IMR-90 (cell line): ENCODE measurements around the gene DUS2. TPM values are rescaled to one million over a fixed set of nuclear protein-coding genes. Genes with fewer than 3 reads are reported as not detected.

Experiments
- ATAC-seq: fragments of 200-7000 bp; cut with Tn5 transposase; 2 replicates; pipeline ENCODE4 v1.9.1; 2020; ENCODE audit warnings: low read depth, mild to moderate bottlenecking, moderate library complexity
- BruUV-seq: library from RNA; stranded (reverse); fragments of 400-500 nt; replicated peaks from 2 replicates; lab custom pipeline; 2021; lab: Mats Ljungman, UMichigan
- CTCF ChIA-PET: fragments of 300-600 bp; formaldehyde crosslinking; extraction: SDS; loops from one replicate; lab custom pipeline; 2021; ENCODE audit warnings: antibody characterized with exemption; lab: Yijun Ruan, JAX
- POLR2A ChIA-PET: fragments of 300-600 bp; sonication (Branson Sonifier 250); formaldehyde crosslinking; loops from one replicate; lab custom pipeline; 2022; ENCODE audit warnings: antibody characterized with exemption; ENCODE audit not compliant: unreplicated experiment; lab: Charles Lee
- DNase-seq: peaks from one replicate; pipeline ENCODE4 v3.0.0; 2013
- H2AFZ ChIP-seq: replicated peaks from 2 replicates; pipeline ENCODE3; 2013; ENCODE audit warnings: low read length, mild to moderate bottlenecking; ENCODE audit not compliant: poor library complexity
- H2AK5ac ChIP-seq: 2 replicates; pipeline ENCODE4 v1.6.1; 2013; ENCODE audit warnings: low read depth, low read length, inconsistent platforms
- H2AK9ac ChIP-seq: replicated peaks from 2 replicates; pipeline ENCODE3; 2013; ENCODE audit warnings: mild to moderate bottlenecking, low read depth, low read length, moderate library complexity; ENCODE audit not compliant: poor library complexity
- H2BK120ac ChIP-seq: 2 replicates; pipeline ENCODE4 v1.6.1; 2013; ENCODE audit warnings: low read depth, low read length, inconsistent platforms
- H2BK15ac ChIP-seq: 3 replicates; pipeline ENCODE4 v1.6.1; 2013; ENCODE audit warnings: low read depth, low read length, inconsistent platforms
- H2BK20ac ChIP-seq: 2 replicates; pipeline ENCODE4 v1.6.1; 2013; ENCODE audit warnings: low read depth, mild to moderate bottlenecking, inconsistent platforms, low read length, moderate library complexity
- H2BK5ac ChIP-seq: 2 replicates; pipeline ENCODE4 v1.6.1; 2013; ENCODE audit warnings: mild to moderate bottlenecking, low read depth, low read length, inconsistent platforms; ENCODE audit not compliant: poor library complexity, severe bottlenecking
- H3K14ac ChIP-seq: replicated peaks from 2 replicates; pipeline ENCODE4 v1.6.1; 2013; ENCODE audit warnings: low read depth, low read length, inconsistent platforms
- H3K18ac ChIP-seq: 2 replicates; pipeline ENCODE4 v1.6.1; 2013; ENCODE audit warnings: low read depth, low read length, control low read depth
- H3K23ac ChIP-seq: 2 replicates; pipeline ENCODE4 v1.6.1; 2013; ENCODE audit warnings: low read depth, low read length, inconsistent platforms
- H3K27ac ChIP-seq: 2 replicates; pipeline ENCODE4 v1.5.1; 2013; ENCODE audit warnings: mild to moderate bottlenecking, control low read depth, low read length; ENCODE audit not compliant: insufficient read depth
- H3K27me3 ChIP-seq: 2 replicates; pipeline ENCODE4 v1.6.1; 2013; ENCODE audit warnings: low read length; ENCODE audit not compliant: control insufficient read depth, insufficient read depth
- H3K36me3 ChIP-seq: 2 replicates; pipeline ENCODE4 v1.6.1; 2013; ENCODE audit warnings: low read length, mixed read lengths; ENCODE audit not compliant: control insufficient read depth, insufficient read depth
- H3K4ac ChIP-seq: 2 replicates; pipeline ENCODE4 v1.6.1; 2013; ENCODE audit warnings: low read depth, low read length, inconsistent platforms
- H3K4me1 ChIP-seq: 2 replicates; pipeline ENCODE4 v1.6.1; 2013; ENCODE audit warnings: low read length, mixed read lengths; ENCODE audit not compliant: control insufficient read depth, insufficient read depth
- H3K4me2 ChIP-seq: 2 replicates; pipeline ENCODE4 v1.6.1; 2013; ENCODE audit warnings: low read depth, mild to moderate bottlenecking, control low read depth, low read length, moderate library complexity
- H3K4me3 ChIP-seq: 2 replicates; pipeline ENCODE4 v1.5.1; 2013; ENCODE audit warnings: low read depth, mild to moderate bottlenecking, control low read depth, low read length, moderate library complexity; ENCODE audit not compliant: insufficient read depth
- H3K56ac ChIP-seq: 2 replicates; pipeline ENCODE4 v1.6.1; 2013; ENCODE audit warnings: low read length, inconsistent platforms; ENCODE audit not compliant: insufficient read depth; ENCODE audit errors: extremely low read depth
- H3K79me1 ChIP-seq, 2 experiments: 2 replicates each; pipeline ENCODE4 v1.6.1; 2013; ENCODE audit warnings: low read length in 2 of 2, inconsistent platforms in 1 of 2, low read depth in 1 of 2
- H3K9ac ChIP-seq: 2 replicates; pipeline ENCODE4 v1.6.1; 2013; ENCODE audit warnings: low read depth, low read length, control low read depth
- H3K9me1 ChIP-seq: 2 replicates; pipeline ENCODE4 v1.6.1; 2013; ENCODE audit warnings: low read length, inconsistent platforms; ENCODE audit not compliant: insufficient read depth
- H3K9me3 ChIP-seq: 2 replicates; pipeline ENCODE4 v1.6.1; 2013; ENCODE audit warnings: low read length; ENCODE audit not compliant: control insufficient read depth, insufficient read depth
- H4K20me1 ChIP-seq: 2 replicates; pipeline ENCODE4 v1.6.1; 2013; ENCODE audit warnings: low read length, inconsistent platforms; ENCODE audit not compliant: insufficient read depth
- H4K5ac ChIP-seq: 2 replicates; pipeline ENCODE4 v1.6.1; 2013; ENCODE audit warnings: mild to moderate bottlenecking, low read depth, low read length, control low read depth
- H4K8ac ChIP-seq, 2 experiments: 2 replicates each; pipeline ENCODE4 v1.6.1; 2013; ENCODE audit warnings: low read depth in 2 of 2, low read length in 2 of 2, control low read depth in 1 of 2, inconsistent platforms in 1 of 2
- H4K91ac ChIP-seq: 2 replicates; pipeline ENCODE4 v1.6.1; 2013; ENCODE audit warnings: low read depth, low read length, inconsistent platforms; ENCODE audit not compliant: insufficient read depth
- CTCF ChIP-seq: conservative IDR thresholded peaks from 2 replicates; pipeline ENCODE4 v1.5.1; 2012; ENCODE audit warnings: mild to moderate bottlenecking, low read depth, low read length, improper control_type of control experiment
- RAD21 ChIP-seq: IDR thresholded peaks from 2 replicates; pipeline ENCODE4 v1.6.1; 2012; ENCODE audit warnings: low read length, improper control_type of control experiment
- SMC3 ChIP-seq: fragments of 150-350 bp; IDR thresholded peaks from 2 replicates; pipeline ENCODE4 v1.6.1; 2016; ENCODE audit warnings: low read depth, mild to moderate bottlenecking, antibody characterized with exemption, low read length, moderate library complexity
- WGBS, 2 experiments: methylation state at CpG; one replicate each; pipeline versions ENCODE4 v1.1.5 to v1.1.7; 2013; ENCODE audit warnings: missing lambda C conversion rate in 2 of 2; ENCODE audit not compliant: insufficient read length in 1 of 2; ENCODE audit errors: extremely low coverage in 2 of 2; 5-methylcytosine and 5-hydroxymethylcytosine counted together
- dilution Hi-C: fragments of 300-500 bp; cut with HindIII; formaldehyde crosslinking; loops from one replicate; pipeline ENCODE4 v1.14.3; 2018; ENCODE audit warnings: low sequenced_read_pairs; ENCODE audit not compliant: unreplicated experiment
- in situ Hi-C: fragments of 300-500 bp; cut with MboI; formaldehyde crosslinking; loops from 3 replicates; pipeline ENCODE4 v1.14.3; 2019; ENCODE audit warnings: low sequenced_read_pairs, inconsistent platforms, mixed read lengths
- intact Hi-C: fragments of 100-400 bp; cut with micrococcal nuclease; formaldehyde crosslinking; loops from 2 replicates; pipeline ENCODE4 v1.10.0; 2022
- polyA plus RNA-seq, 3 experiments: library from polyadenylated mRNA; depleted of rRNA; stranded (reverse); fragments of >200 nt; gene quantifications; 2 replicates each; pipeline ENCODE4 v1.2.3, GENCODE V29; 2012; ENCODE audit warnings: low replicate concordance in 1 of 3
- total RNA-seq: library from RNA; depleted of rRNA; stranded (reverse); fragments of >200 nt; gene quantifications from 2 replicates; pipeline ENCODE4 v1.2.3, GENCODE V29; 2012
- TF ChIP-seq, protein P1 (sequence below): fragments of 150-350 bp; IDR thresholded peaks from 2 replicates; pipeline ENCODE4 v1.6.1; 2017; ENCODE audit warnings: mild to moderate bottlenecking, antibody characterized with exemption, low read length, low read depth

The DUS2 gene
- total and polyA plus RNA-seq, 2 of the 4 experiments (the other 2 are of a cell fraction): 15.8 to 30.5 TPM

DNA sequence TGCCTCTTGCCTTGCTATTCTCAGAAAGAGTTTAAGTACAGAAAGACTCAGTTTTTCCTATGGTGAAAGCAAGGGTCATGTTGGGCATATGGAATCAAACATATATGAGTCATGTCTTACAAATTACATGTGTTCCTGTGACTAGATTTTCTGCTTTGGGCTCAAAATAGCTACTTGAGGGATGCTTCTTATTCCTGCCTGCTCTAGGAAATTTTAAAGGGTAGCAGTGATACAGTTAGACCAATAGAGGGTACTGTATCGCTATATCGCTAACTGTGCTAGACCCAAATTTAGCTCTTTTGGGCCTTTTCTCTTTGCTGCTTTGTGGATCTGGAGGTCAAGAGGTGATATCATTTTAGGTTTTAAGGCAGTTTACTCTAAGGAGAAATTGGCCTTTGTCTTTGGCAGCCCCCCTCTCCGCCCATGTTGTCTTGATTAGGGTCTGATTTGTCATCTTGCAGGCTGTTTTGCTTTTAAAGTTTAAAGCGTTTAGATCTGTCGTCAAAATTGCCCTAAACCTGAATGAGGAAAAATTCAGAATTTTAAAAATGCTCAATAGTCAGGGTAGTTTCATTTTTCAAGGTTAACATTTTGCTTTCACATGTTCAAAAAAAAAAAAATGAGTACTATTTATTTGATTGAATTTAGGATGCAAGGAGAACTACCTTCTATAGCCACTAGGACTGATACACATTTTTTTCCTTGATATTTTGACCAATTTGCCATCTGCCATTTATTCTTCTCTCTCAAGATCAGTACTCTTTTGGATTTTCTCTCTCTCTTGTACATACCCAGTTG is 70.9 kb downstream of the DUS2 start:
- in situ Hi-C loops (loop anchor here (10.0 kb wide), 1 partner anchor 131 kb away; no protein-coding TSS in a partner anchor), dilution Hi-C loops (no loop called here), intact Hi-C loops (loop anchor here (1.0 to 5.0 kb wide), 2 partner anchors 38 to 135 kb away; no protein-coding TSS in a partner anchor)
- Histone ChIP-seq H3K27me3 (no peaks in the 10 kb centered on the region), H3K79me1 (peaks cover 32 to 66% of the 10 kb centered on the region in 2 experiments), H3K36me3 (no peaks in the 10 kb centered on the region), H3K14ac (no peak overlapping the region), H3K9me1 (peaks cover 5% of the 10 kb centered on the region), H3K4me2 (no peak overlapping the region), H3K27ac (no peak overlapping the region), H2AFZ (no peak overlapping the region), H3K9ac (no peak overlapping the region), H3K4ac (no peak overlapping the region), H3K4me3 (no peak overlapping the region), H3K56ac (no peak overlapping the region), H2BK15ac (no peak overlapping the region), H4K20me1 (peaks cover 16% of the 10 kb centered on the region; the same call in 1 of the 2 replicates), H4K91ac (no peak overlapping the region), H2BK120ac (no peak overlapping the region), H4K8ac (no peak overlapping the region), H3K9me3 (no peaks in the 10 kb centered on the region), H3K4me1 (peaks cover 2% of the 10 kb centered on the region; the same call in 1 of the 2 replicates), H3K18ac (no peak overlapping the region), H2BK5ac (no peak overlapping the region), H3K23ac (no peak overlapping the region; the same call in 1 of the 2 replicates), H2AK9ac (no peak overlapping the region), H4K5ac (0 out of 2 replicates have a peak overlapping the region, but pooled peaks have one; percentile 17), H2BK20ac (no peak overlapping the region), H2AK5ac (no peak overlapping the region)
- WGBS, 2 experiments: 79% methylated on average over 2 of the region's 5 CpGs; no CpG with 5 or more reads in 1 of the 2 experiments
- peak; percentile 54 for TF ChIP-seq CTCF
- TF ChIP-seq, protein P1, sequence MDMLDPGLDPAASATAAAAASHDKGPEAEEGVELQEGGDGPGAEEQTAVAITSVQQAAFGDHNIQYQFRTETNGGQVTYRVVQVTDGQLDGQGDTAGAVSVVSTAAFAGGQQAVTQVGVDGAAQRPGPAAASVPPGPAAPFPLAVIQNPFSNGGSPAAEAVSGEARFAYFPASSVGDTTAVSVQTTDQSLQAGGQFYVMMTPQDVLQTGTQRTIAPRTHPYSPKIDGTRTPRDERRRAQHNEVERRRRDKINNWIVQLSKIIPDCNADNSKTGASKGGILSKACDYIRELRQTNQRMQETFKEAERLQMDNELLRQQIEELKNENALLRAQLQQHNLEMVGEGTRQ: no peak
- peak; percentile 14; the same call in 1 of the 2 replicates for TF ChIP-seq SMC3
- TF ChIP-seq RAD21: peak; percentile 56
- BruUV-seq: no TSS peak
- ChIA-PET CTCF (interaction anchor here (0.8 to 1.5 kb wide), 4 partner anchors 28 to 134 kb away, joined by 3 to 8 read pairs (median 4); no protein-coding TSS in a partner anchor), POLR2A (no interaction called here)
- DNase-seq: peak; percentile 69
- peak; percentile 69 for ATAC-seq
